ENCODE data around the gene PNPLA3.
A peak's percentile ranks its signal among the peaks of the same experiment; 100 is the strongest.

The PNPLA3 gene

DNA sequence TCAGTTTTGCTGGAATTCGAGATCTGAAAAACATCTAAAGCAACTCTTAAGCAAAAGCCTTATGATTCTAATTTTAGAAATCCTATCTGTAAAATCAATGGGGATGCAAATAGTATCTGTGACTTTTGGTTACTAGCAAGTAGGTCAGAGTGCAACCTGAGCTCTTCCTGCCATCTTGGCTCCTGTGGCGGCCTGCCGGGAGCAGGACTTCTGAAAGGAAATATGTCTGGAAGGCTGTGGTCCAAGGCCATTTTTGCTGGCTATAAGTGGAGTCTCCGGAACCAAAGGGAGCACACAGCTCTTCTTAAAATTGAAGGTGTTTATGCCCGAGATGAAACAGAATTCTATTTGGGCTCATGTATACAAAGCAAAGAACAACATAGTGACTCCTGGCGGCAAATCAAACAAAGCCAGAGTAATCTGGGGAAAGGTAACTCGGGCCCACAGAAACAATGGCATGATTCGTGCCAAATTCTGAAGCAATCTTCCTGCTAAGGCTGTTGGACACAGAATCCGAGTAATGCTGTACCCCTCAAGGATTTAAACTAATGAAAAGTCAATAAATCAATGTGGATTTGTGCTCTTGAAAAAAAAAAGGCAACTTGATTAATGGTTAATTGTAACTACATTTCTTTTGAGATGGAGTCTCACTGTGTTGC is 33.3 kb downstream of the PNPLA3 start:
- Histone ChIP-seq H4K12ac (ENCODE audit: low read depth, low read length) (no peak overlapping the region), H2BK5ac (ENCODE audit: low read depth, low read length, poor library complexity) (no peak overlapping the region), H3K4me3 (ENCODE audit: low read depth, low read length) (no peak overlapping the region), H3K9me3 (ENCODE audit: insufficient read depth, low read depth, low read length) (no peaks in the 10 kb centered on the region), H3K79me2 (ENCODE audit: control insufficient read depth, insufficient read depth, low read length, poor library complexity) (peaks cover 7% of the 10 kb centered on the region), H3K27ac (ENCODE audit: low read depth, low read length) (no peak overlapping the region), H3K27me3 (ENCODE audit: insufficient read depth, low read length) (no peaks in the 10 kb centered on the region), H4K8ac (ENCODE audit: low read depth, low read length) (no peak overlapping the region), H2BK12ac (ENCODE audit: low read length) (no peak overlapping the region), H3K4me2 (ENCODE audit: low read length) (no peak overlapping the region), H4K91ac (ENCODE audit: low read depth, low read length) (no peak overlapping the region), H2AFZ (ENCODE audit: insufficient read depth, low read length, poor library complexity) (no peak overlapping the region), H3K4ac (ENCODE audit: low read depth, low read length) (peak overlapping the region; percentile 67), H3K4me1 (ENCODE audit: control insufficient read depth in 1 of 2, insufficient read depth in 2 of 2, low read length in 2 of 2) (peaks cover 5 to 7% of the 10 kb centered on the region in 2 experiments), H3K79me1 (ENCODE audit: low read length) (peaks cover 7% of the 10 kb centered on the region), H3K36me3 (ENCODE audit: control insufficient read depth in 1 of 2, insufficient read depth in 2 of 2, low read length in 2 of 2) (no peaks in the 10 kb centered on the region), H3K14ac (ENCODE audit: low read length) (no peak overlapping the region), H2AK5ac (ENCODE audit: low read length) (no peak overlapping the region), H3K23ac (ENCODE audit: low read length) (no peak overlapping the region), H3K18ac (ENCODE audit: low read length) (no peak overlapping the region), H3K9ac (ENCODE audit: low read length) (no peak overlapping the region), H2BK120ac (ENCODE audit: insufficient read depth, low read length, poor library complexity) (no peak overlapping the region)
- no peak for DNase-seq
- no CpG with 5 or more reads among the region's 9 CpGs for WGBS (ENCODE audit: extremely low coverage, insufficient coverage, insufficient read length)

DNA sequence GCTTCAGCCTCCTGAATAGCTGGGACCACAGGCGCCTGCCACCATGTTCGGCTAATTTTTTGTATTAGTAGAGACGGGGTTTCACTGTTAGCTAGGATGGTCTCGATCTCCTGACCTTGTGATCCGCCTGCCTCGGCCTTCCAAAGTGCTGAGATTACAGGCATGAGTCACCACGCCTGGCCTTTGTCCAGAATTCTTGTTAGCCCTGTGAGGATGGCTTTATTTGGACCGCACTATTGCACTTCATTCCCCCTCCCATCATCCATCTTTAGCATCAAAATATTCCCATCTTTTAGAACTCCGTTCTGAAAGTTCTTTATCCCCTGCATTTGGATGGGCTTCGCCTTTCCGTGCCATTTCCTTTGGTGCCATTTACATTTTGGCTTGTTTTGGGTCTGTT is 34.3 kb downstream of the PNPLA3 start:
- Histone ChIP-seq H3K9me3 (ENCODE audit: insufficient read depth, low read depth, low read length) (no peaks in the 10 kb centered on the region), H3K4me2 (ENCODE audit: low read length) (no peak overlapping the region), H2BK12ac (ENCODE audit: low read length) (no peak overlapping the region), H3K36me3 (ENCODE audit: control insufficient read depth in 1 of 2, insufficient read depth in 2 of 2, low read length in 2 of 2) (no peaks in the 10 kb centered on the region), H3K79me2 (ENCODE audit: control insufficient read depth, insufficient read depth, low read length, poor library complexity) (peaks cover 7% of the 10 kb centered on the region), H4K12ac (ENCODE audit: low read depth, low read length) (no peak overlapping the region), H3K27ac (ENCODE audit: low read depth, low read length) (no peak overlapping the region), H3K4me1 (ENCODE audit: control insufficient read depth in 1 of 2, insufficient read depth in 2 of 2, low read length in 2 of 2) (peaks cover 5 to 7% of the 10 kb centered on the region in 2 experiments), H2AK5ac (ENCODE audit: low read length) (no peak overlapping the region), H3K14ac (ENCODE audit: low read length) (no peak overlapping the region), H4K91ac (ENCODE audit: low read depth, low read length) (no peak overlapping the region), H3K9ac (ENCODE audit: low read length) (no peak overlapping the region), H3K4ac (ENCODE audit: low read depth, low read length) (no peak overlapping the region), H3K4me3 (ENCODE audit: low read depth, low read length) (no peak overlapping the region), H2BK120ac (ENCODE audit: insufficient read depth, low read length, poor library complexity) (no peak overlapping the region), H3K27me3 (ENCODE audit: insufficient read depth, low read length) (no peaks in the 10 kb centered on the region), H3K18ac (ENCODE audit: low read length) (no peak overlapping the region), H4K8ac (ENCODE audit: low read depth, low read length) (no peak overlapping the region), H2BK5ac (ENCODE audit: low read depth, low read length, poor library complexity) (no peak overlapping the region), H3K23ac (ENCODE audit: low read length) (no peak overlapping the region), H2AFZ (ENCODE audit: insufficient read depth, low read length, poor library complexity) (no peak overlapping the region), H3K79me1 (ENCODE audit: low read length) (peaks cover 7% of the 10 kb centered on the region)
- WGBS (ENCODE audit: extremely low coverage, insufficient coverage, insufficient read length) = no CpG with 5 or more reads among the region's 11 CpGs
- no peak for DNase-seq

DNA sequence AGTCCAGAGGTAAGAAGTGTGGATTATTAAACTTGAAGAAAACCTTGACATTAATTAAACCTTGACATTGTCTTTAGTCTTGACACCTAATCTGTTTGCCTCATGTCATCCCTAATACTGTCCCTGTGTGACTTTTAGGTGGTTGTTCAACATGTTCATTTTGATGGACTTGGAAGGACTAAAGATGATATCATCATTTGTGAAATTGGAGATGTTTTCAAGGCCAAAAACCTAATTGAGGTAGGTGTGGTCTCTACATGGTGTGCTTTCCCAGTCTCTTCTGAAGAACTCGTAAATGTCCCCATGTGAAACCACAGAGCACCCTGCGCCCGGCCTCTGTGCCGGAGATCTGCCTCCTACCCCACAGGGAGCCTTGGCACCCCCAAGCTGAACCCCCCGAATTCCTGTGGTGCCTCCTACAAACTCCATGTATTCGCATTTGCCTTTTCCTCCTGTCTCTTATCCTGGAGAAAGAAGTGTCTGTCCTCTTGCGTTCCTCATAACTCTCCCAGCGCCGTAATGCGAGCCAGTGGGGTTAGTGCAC is 40.8 kb downstream of the PNPLA3 start:
- Histone ChIP-seq H3K36me3 (ENCODE audit: control insufficient read depth in 1 of 2, insufficient read depth in 2 of 2, low read length in 2 of 2) (peaks cover 23 to 42% of the 10 kb centered on the region in 2 experiments), H3K27me3 (ENCODE audit: insufficient read depth, low read length) (no peaks in the 10 kb centered on the region), H2AK5ac (ENCODE audit: low read length) (no peak overlapping the region), H3K4me1 (ENCODE audit: control insufficient read depth in 1 of 2, insufficient read depth in 2 of 2, low read length in 2 of 2) (no peaks in the 10 kb centered on the region), H2BK120ac (ENCODE audit: insufficient read depth, low read length, poor library complexity) (no peak overlapping the region), H3K4me2 (ENCODE audit: low read length) (no peak overlapping the region), H4K12ac (ENCODE audit: low read depth, low read length) (no peak overlapping the region), H3K9ac (ENCODE audit: low read length) (no peak overlapping the region), H3K4me3 (ENCODE audit: low read depth, low read length) (no peak overlapping the region), H3K79me2 (ENCODE audit: control insufficient read depth, insufficient read depth, low read length, poor library complexity) (no peaks in the 10 kb centered on the region), H3K18ac (ENCODE audit: low read length) (no peak overlapping the region), H3K79me1 (ENCODE audit: low read length) (no peaks in the 10 kb centered on the region), H3K4ac (ENCODE audit: low read depth, low read length) (no peak overlapping the region), H4K8ac (ENCODE audit: low read depth, low read length) (no peak overlapping the region), H2AFZ (ENCODE audit: insufficient read depth, low read length, poor library complexity) (no peak overlapping the region), H3K14ac (ENCODE audit: low read length) (no peak overlapping the region), H3K23ac (ENCODE audit: low read length) (no peak overlapping the region), H2BK12ac (ENCODE audit: low read length) (no peak overlapping the region), H3K9me3 (ENCODE audit: insufficient read depth, low read depth, low read length) (no peaks in the 10 kb centered on the region), H2BK5ac (ENCODE audit: low read depth, low read length, poor library complexity) (no peak overlapping the region), H4K91ac (ENCODE audit: low read depth, low read length) (no peak overlapping the region), H3K27ac (ENCODE audit: low read depth, low read length) (no peak overlapping the region)
- no peak for DNase-seq
- WGBS (ENCODE audit: extremely low coverage, insufficient coverage, insufficient read length) = no CpG with 5 or more reads among the region's 10 CpGs

DNA sequence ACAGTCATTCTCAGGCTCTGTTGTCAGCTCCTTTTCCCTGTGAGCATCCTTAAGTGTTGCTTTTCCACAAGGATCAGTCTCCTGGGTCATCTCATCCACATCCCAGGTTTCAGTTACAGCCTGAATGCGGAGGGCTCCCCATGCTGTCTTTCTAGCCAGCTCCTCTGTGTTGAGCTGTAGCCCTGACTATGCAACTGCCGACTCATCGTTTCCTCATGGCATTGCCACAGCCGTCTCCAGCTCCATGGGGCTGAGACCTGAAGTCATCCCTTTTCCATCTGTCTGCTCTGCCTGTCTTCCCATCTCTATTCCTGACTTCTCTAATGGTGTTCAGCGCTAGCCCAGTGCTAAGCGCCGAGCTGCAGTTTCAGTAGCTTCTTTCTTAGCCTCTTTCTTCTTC is 43.5 kb downstream of the PNPLA3 start:
- Histone ChIP-seq H3K79me1 (ENCODE audit: low read length) (no peaks in the 10 kb centered on the region), H3K4ac (ENCODE audit: low read depth, low read length) (no peak overlapping the region), H3K27ac (ENCODE audit: low read depth, low read length) (no peak overlapping the region), H3K9me3 (ENCODE audit: insufficient read depth, low read depth, low read length) (no peaks in the 10 kb centered on the region), H3K27me3 (ENCODE audit: insufficient read depth, low read length) (no peaks in the 10 kb centered on the region), H3K4me1 (ENCODE audit: control insufficient read depth in 1 of 2, insufficient read depth in 2 of 2, low read length in 2 of 2) (no peaks in the 10 kb centered on the region), H3K9ac (ENCODE audit: low read length) (no peak overlapping the region), H4K8ac (ENCODE audit: low read depth, low read length) (no peak overlapping the region), H4K12ac (ENCODE audit: low read depth, low read length) (no peak overlapping the region), H2AK5ac (ENCODE audit: low read length) (no peak overlapping the region), H2BK12ac (ENCODE audit: low read length) (no peak overlapping the region), H4K91ac (ENCODE audit: low read depth, low read length) (no peak overlapping the region), H3K14ac (ENCODE audit: low read length) (no peak overlapping the region), H3K79me2 (ENCODE audit: control insufficient read depth, insufficient read depth, low read length, poor library complexity) (no peaks in the 10 kb centered on the region), H3K4me3 (ENCODE audit: low read depth, low read length) (no peak overlapping the region), H3K4me2 (ENCODE audit: low read length) (no peak overlapping the region), H3K36me3 (ENCODE audit: control insufficient read depth in 1 of 2, insufficient read depth in 2 of 2, low read length in 2 of 2) (peaks cover 29 to 53% of the 10 kb centered on the region in 2 experiments), H2AFZ (ENCODE audit: insufficient read depth, low read length, poor library complexity) (no peak overlapping the region), H2BK5ac (ENCODE audit: low read depth, low read length, poor library complexity) (no peak overlapping the region), H3K18ac (ENCODE audit: low read length) (no peak overlapping the region), H2BK120ac (ENCODE audit: insufficient read depth, low read length, poor library complexity) (no peak overlapping the region), H3K23ac (ENCODE audit: low read length) (no peak overlapping the region)
- no CpG with 5 or more reads among the region's 7 CpGs for WGBS (ENCODE audit: extremely low coverage, insufficient coverage, insufficient read length)
- no peak for DNase-seq
